Fibroblast of lung (primary cell): ENCODE measurements around the gene IFIT1B. TPM values are rescaled to one million over a fixed set of nuclear protein-coding genes. Genes with fewer than 3 reads are reported as not detected.

Source experiments
- DNase-seq, 2 donors: peaks; one replicate each; pipeline versions ENCODE4 v3.0.0 to v3.0.0-alpha.2; 2010; ENCODE audit warnings: low read depth in 2 of 2
- H2AFZ ChIP-seq: 2 replicates; pipeline ENCODE4 v1.5.1; 2012; ENCODE audit warnings: low read length, control low read depth, inconsistent platforms
- H3K27ac ChIP-seq: 2 replicates; pipeline ENCODE4 v1.5.1; 2011; ENCODE audit warnings: low read length, control low read depth; ENCODE audit not compliant: insufficient read depth
- H3K27me3 ChIP-seq: 2 replicates; pipeline ENCODE4 v1.5.1; 2011; ENCODE audit warnings: mild to moderate bottlenecking, low read length; ENCODE audit not compliant: control insufficient read depth, insufficient read depth
- H3K36me3 ChIP-seq: 2 replicates; pipeline ENCODE4 v1.5.1; 2011; ENCODE audit warnings: low read length; ENCODE audit not compliant: control insufficient read depth, insufficient read depth
- H3K4me1 ChIP-seq: 2 replicates; pipeline ENCODE4 v1.5.1; 2011; ENCODE audit warnings: low read length; ENCODE audit not compliant: control insufficient read depth, insufficient read depth; ENCODE audit errors: extremely low read depth
- H3K4me2 ChIP-seq: 2 replicates; pipeline ENCODE4 v1.5.1; 2011; ENCODE audit warnings: low read length, control low read depth; ENCODE audit not compliant: insufficient read depth; ENCODE audit errors: extremely low read depth
- H3K4me3 ChIP-seq, 4 experiments: fragments of 200-600 bp in 1 of 4; sonication (generic) in 1 of 4; replicated peaks in 1 of 4; 2 replicates each; pipeline ENCODE4 v1.5.1; 2011 to 2016; ENCODE audit warnings: low read length in 4 of 4, low read depth in 3 of 4, mild to moderate bottlenecking in 3 of 4, control low read depth in 2 of 4, inconsistent platforms in 1 of 4, mixed read lengths in 1 of 4; ENCODE audit not compliant: insufficient read depth in 1 of 4; ENCODE audit errors: control extremely low read depth in 1 of 4
- H3K79me2 ChIP-seq: 2 replicates; pipeline ENCODE4 v1.5.1; 2012; ENCODE audit warnings: mild to moderate bottlenecking, low read length, inconsistent platforms; ENCODE audit not compliant: control insufficient read depth, insufficient read depth
- H3K9ac ChIP-seq: 2 replicates; pipeline ENCODE4 v1.5.1; 2011; ENCODE audit warnings: mild to moderate bottlenecking, low read length, control low read depth; ENCODE audit not compliant: insufficient read depth
- H3K9me3 ChIP-seq: 2 replicates; pipeline ENCODE4 v1.5.1; 2012; ENCODE audit warnings: low read depth, low read length; ENCODE audit not compliant: control insufficient read depth, insufficient read depth
- H4K20me1 ChIP-seq: 2 replicates; pipeline ENCODE4 v1.5.1; 2011; ENCODE audit warnings: low read length; ENCODE audit not compliant: control insufficient read depth, insufficient read depth; ENCODE audit errors: extremely low read depth
- EZH2 ChIP-seq: IDR thresholded peaks from 2 replicates; pipeline ENCODE4 v1.5.1; 2012; ENCODE audit warnings: low read length, control low read depth, mild to moderate bottlenecking; ENCODE audit errors: missing control alignments
- polyA plus RNA-seq, 2 donors: library from polyadenylated mRNA; depleted of rRNA in 1 of 2; stranded (reverse) in 1 of 2; unstranded in 1 of 2; fragments of >200 nt; gene quantifications; 2 replicates each; pipeline ENCODE4 v1.2.1, GENCODE V29; 2011 to 2012; ENCODE audit warnings: missing spikeins in 1 of 2
- total RNA-seq: library from RNA; depleted of rRNA; stranded (reverse); fragments of >200 nt; gene quantifications from 2 replicates; pipeline ENCODE4 v1.2.1, GENCODE V29; 2014
- TF ChIP-seq, protein P1 (sequence below), 2 donors: IDR thresholded peaks in 1 of 2; conservative IDR thresholded peaks in 1 of 2; 1 replicate in 1 of 2; 2 replicates in 1 of 2; pipeline ENCODE4 v1.5.1; 2011 to 2012; ENCODE audit warnings: low read length in 2 of 2, control low read depth in 1 of 2, inconsistent platforms in 1 of 2, low read depth in 1 of 2, mild to moderate bottlenecking in 1 of 2

The IFIT1B gene
- total and polyA plus RNA-seq, 2 donors (not counting 1 experiment from before 2014, with no cell fraction given): under 0.01 TPM; not detected in 1

DNA sequence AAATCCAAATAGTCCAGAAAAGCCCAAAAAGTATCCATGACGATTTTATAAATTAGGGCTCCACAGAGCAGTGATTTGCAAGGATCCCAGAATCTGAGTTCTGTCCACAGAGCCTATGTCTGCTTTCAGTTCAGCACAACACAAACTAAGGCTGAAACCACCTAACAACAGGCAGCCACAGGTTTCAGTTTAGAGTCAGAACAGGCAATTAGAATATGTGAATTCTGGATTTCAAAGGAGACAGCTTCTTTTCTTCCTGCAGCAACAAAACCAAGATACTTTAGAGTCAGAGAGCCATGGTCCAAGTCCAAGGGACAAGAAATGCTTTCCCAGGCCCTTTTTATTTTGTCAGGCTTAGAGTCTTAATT lies 26.5 kb upstream of the IFIT1B start:
- Histone ChIP-seq H3K4me2 (peak overlapping the region; percentile 60), H3K79me2 (no peaks in the 10 kb centered on the region), H3K9me3 (no peaks in the 10 kb centered on the region), H3K27me3 (no peaks in the 10 kb centered on the region), H3K4me1 (peaks cover 29% of the 10 kb centered on the region), H3K4me3 (no peak overlapping the region), H3K27ac (peak overlapping the region; percentile 89), H4K20me1 (no peaks in the 10 kb centered on the region), H3K36me3 (no peaks in the 10 kb centered on the region), H2AFZ (no peak overlapping the region), H3K9ac (peak overlapping the region; percentile 4)
- no peak for TF ChIP-seq EZH2
- TF ChIP-seq, protein P1, sequence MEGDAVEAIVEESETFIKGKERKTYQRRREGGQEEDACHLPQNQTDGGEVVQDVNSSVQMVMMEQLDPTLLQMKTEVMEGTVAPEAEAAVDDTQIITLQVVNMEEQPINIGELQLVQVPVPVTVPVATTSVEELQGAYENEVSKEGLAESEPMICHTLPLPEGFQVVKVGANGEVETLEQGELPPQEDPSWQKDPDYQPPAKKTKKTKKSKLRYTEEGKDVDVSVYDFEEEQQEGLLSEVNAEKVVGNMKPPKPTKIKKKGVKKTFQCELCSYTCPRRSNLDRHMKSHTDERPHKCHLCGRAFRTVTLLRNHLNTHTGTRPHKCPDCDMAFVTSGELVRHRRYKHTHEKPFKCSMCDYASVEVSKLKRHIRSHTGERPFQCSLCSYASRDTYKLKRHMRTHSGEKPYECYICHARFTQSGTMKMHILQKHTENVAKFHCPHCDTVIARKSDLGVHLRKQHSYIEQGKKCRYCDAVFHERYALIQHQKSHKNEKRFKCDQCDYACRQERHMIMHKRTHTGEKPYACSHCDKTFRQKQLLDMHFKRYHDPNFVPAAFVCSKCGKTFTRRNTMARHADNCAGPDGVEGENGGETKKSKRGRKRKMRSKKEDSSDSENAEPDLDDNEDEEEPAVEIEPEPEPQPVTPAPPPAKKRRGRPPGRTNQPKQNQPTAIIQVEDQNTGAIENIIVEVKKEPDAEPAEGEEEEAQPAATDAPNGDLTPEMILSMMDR (conservative IDR thresholded peaks at IDR 0.05 in 1 of 2, IDR thresholded peaks at IDR 0.05 in 1 of 2; ENCODE audit: low read depth in 1 of 2, low read length in 2 of 2): no peak
- peak; percentile 43 to 50 for DNase-seq

DNA sequence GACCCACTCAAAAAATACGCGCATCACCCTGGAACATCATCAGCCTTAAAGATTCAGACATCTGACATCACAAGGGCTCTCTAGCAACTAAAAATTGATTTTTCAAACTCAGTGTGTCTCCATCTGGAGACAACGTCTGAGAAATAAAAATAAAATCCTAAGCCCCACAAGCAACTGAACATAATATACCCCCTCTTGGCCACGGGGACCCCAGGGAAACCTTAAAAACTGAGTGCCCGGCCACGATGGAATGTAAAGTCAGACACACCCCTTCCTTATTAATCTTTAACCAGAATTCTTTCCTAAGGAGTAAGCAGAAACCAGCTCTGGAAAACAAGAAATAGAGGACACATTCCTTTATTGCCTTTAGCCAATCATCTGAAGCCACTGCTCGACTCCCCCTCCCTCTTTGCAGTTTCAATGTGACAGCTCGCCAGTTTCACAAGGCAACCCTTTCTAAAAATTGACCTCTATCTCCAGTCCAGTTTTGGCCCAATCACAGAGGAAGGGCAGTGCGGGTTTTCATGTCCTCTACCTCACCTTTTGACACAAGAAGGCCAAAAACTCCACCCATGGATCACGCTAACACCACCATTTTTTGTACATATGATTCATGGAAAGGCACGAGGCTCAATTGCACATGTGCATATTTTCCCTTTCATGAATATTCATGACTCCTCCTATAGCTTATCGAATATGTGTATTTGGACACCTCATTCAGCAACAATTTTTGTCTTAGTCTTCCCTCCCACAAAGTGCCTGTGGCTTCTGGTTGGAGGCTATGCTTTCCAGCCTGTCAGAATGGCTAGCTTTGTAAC lies 25.9 kb upstream of the IFIT1B start:
- Histone ChIP-seq H4K20me1 (no peaks in the 10 kb centered on the region), H3K4me1 (peaks cover 30% of the 10 kb centered on the region), H2AFZ (no peak overlapping the region), H3K9ac (peak overlapping the region; percentile 4), H3K36me3 (no peaks in the 10 kb centered on the region), H3K4me3 (peak overlapping the region in 1 of 4 experiments; percentile 24), H3K79me2 (no peaks in the 10 kb centered on the region), H3K27ac (peak overlapping the region; percentile 89), H3K27me3 (no peaks in the 10 kb centered on the region), H3K4me2 (peak overlapping the region; percentile 60), H3K9me3 (no peaks in the 10 kb centered on the region)
- DNase-seq: peak; percentile 98 to 99
- TF ChIP-seq, protein P1 (conservative IDR thresholded peaks at IDR 0.05 in 1 of 2, IDR thresholded peaks at IDR 0.05 in 1 of 2; ENCODE audit: low read depth in 1 of 2, low read length in 2 of 2): no peak
- TF ChIP-seq EZH2: no peak

DNA sequence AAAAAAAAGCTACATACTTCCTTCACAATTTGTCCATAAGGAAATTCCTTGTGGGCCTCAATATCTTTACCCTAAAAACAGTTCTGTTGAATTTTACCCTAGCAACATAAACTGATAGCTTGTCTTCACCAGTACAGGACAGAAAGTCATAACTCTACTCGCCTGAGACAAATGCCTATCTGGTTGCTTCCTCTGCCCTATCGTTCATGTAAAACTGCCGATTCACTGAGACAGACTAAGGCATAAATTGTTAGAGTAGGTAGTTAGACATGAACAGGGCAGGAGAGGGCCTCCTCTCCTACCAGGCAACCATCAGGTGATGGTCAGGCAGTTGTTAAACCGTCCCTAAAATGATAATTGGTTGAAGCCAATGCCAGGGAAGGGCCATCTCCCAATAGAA lies 25.1 kb upstream of the IFIT1B start:
- H3K27ac ChIP-seq: peak overlapping the region; percentile 89
- no peaks in the 10 kb centered on the region for H3K27me3 ChIP-seq
- H3K4me2 ChIP-seq: no peak overlapping the region
- no peak overlapping the region for H3K9ac ChIP-seq
- DNase-seq: peak in 1 of 2 donors; percentile 27
- no peak overlapping the region for H3K4me3 ChIP-seq
- H3K79me2 ChIP-seq: no peaks in the 10 kb centered on the region
- no peaks in the 10 kb centered on the region for H3K36me3 ChIP-seq
- no peaks in the 10 kb centered on the region for H4K20me1 ChIP-seq
- H3K9me3 ChIP-seq: no peaks in the 10 kb centered on the region
- TF ChIP-seq, protein P1 (conservative IDR thresholded peaks at IDR 0.05 in 1 of 2, IDR thresholded peaks at IDR 0.05 in 1 of 2; ENCODE audit: low read depth in 1 of 2, low read length in 2 of 2): no peak
- no peak for TF ChIP-seq EZH2
- peaks cover 30% of the 10 kb centered on the region for H3K4me1 ChIP-seq
- no peak overlapping the region for H2AFZ ChIP-seq
